Natural killer cell (primary cell): ENCODE measurements around the gene GADD45A. TPM values are rescaled to one million over a fixed set of nuclear protein-coding genes. Genes with fewer than 3 reads are reported as not detected.

Experiments used
- ATAC-seq, 3 donors: fragments of 150-1000 bp in 2 of 3; fragments of 200-7000 bp in 1 of 3; cut with Tn5 transposase; 1 replicate in 1 of 3; 2 replicates in 2 of 3; pipeline ENCODE4 v1.10.0; 2021; ENCODE audit warnings: mild to moderate bottlenecking in 2 of 3, moderate library complexity in 2 of 3
- DNase-seq, 2 donors: peaks; one replicate each; pipeline versions ENCODE4 v3.0.0 to v3.0.0-alpha.2; 2013 to 2021; ENCODE audit warnings: mixed read lengths in 1 of 2
- H3K27ac ChIP-seq: one replicate; pipeline ENCODE4 v1.5.1; 2013; ENCODE audit warnings: mild to moderate bottlenecking, low read length
- H3K27me3 ChIP-seq: one replicate; pipeline ENCODE4 v1.6.1; 2013; ENCODE audit warnings: low read length; ENCODE audit not compliant: control insufficient read depth, insufficient read depth
- H3K36me3 ChIP-seq: one replicate; pipeline ENCODE4 v1.6.1; 2013; ENCODE audit warnings: low read length; ENCODE audit not compliant: control insufficient read depth, insufficient read depth
- H3K4me1 ChIP-seq: one replicate; pipeline ENCODE4 v1.6.1; 2013; ENCODE audit warnings: low read length; ENCODE audit not compliant: control insufficient read depth, insufficient read depth
- H3K4me3 ChIP-seq: one replicate; pipeline ENCODE4 v1.5.1; 2013; ENCODE audit warnings: low read length
- H3K9me3 ChIP-seq: one replicate; pipeline ENCODE4 v1.6.1; 2013; ENCODE audit warnings: low read length; ENCODE audit not compliant: control insufficient read depth, insufficient read depth
- H3K27ac Mint-ChIP-seq, 2 donors: one replicate each; pipeline ENCODE4 v1.8.0; 2022; ENCODE audit warnings: mild to moderate bottlenecking in 2 of 2, mixed read lengths in 2 of 2, moderate library complexity in 1 of 2
- H3K27me3 Mint-ChIP-seq, 2 donors: one replicate each; pipeline ENCODE4 v1.8.0; 2022; ENCODE audit warnings: low read depth in 2 of 2, mixed read lengths in 2 of 2
- H3K36me3 Mint-ChIP-seq: one replicate; pipeline ENCODE4 v1.8.0; 2022; ENCODE audit warnings: mixed read lengths
- H3K4me1 Mint-ChIP-seq, 2 donors: one replicate each; pipeline ENCODE4 v1.8.0; 2022; ENCODE audit warnings: mixed read lengths in 2 of 2
- H3K4me3 Mint-ChIP-seq: one replicate; pipeline ENCODE4 v1.8.0; 2022; ENCODE audit warnings: mild to moderate bottlenecking, moderate library complexity, mixed read lengths
- H3K9me3 Mint-ChIP-seq, 2 donors: one replicate each; pipeline ENCODE4 v1.8.0; 2022; ENCODE audit warnings: mixed read lengths in 2 of 2
- WGBS: methylation state at CpG from one replicate; pipeline ENCODE4 v1.1.7; 2013; ENCODE audit warnings: missing lambda C conversion rate; ENCODE audit not compliant: insufficient coverage; 5-methylcytosine and 5-hydroxymethylcytosine counted together
- intact Hi-C: fragments of 100-400 bp; cut with micrococcal nuclease; formaldehyde crosslinking; loops from one replicate; pipeline ENCODE4 v1.14.2; 2022
- total RNA-seq, 4 donors: library from RNA; stranded (reverse); fragments of 120-200 nt in 1 of 4; gene quantifications; one replicate each; pipeline versions ENCODE4 v1.2.3 to v1.2.4, GENCODE V29; 2013 to 2022
- TF ChIP-seq, protein P1 (sequence below): fragments of 200-600 bp; IDR thresholded peaks from one replicate; pipeline ENCODE4 v1.8.0; 2022; ENCODE audit warnings: antibody characterized with exemption

GADD45A gene
- total RNA-seq, result 10 to 100 TPM; 21.8 to 30.3 (median 26.6) TPM
- 10.5 TPM for total RNA-seq (2013)

DNA sequence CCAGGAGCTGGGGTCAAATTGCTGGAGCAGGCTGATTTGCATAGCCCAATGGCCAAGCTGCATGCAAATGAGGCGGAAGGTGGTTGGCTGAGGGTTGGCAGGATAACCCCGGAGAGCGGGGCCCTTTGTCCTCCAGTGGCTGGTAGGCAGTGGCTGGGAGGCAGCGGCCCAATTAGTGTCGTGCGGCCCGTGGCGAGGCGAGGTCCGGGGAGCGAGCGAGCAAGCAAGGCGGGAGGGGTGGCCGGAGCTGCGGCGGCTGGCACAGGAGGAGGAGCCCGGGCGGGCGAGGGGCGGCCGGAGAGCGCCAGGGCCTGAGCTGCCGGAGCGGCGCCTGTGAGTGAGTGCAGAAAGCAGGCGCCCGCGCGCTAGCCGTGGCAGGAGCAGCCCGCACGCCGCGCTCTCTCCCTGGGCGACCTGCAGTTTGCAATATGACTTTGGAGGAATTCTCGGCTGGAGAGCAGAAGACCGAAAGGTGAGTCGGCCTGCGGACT, at the start of gene GADD45A:
GADD45A (plus strand) TSS at position 135 of the 491 bp plus-strand sequence; CDS start at position 429, 294 bp downstream.
- peak within 1 kb of the TSS; percentile 96 for H3K4me3 Mint-ChIP-seq
- peaks cover 5% of the 10 kb centered on the region for H3K36me3 ChIP-seq
- H3K27me3 Mint-ChIP-seq, result no peaks in the 10 kb centered on the region
- no peaks in the 10 kb centered on the region for H3K27me3 ChIP-seq
- DNase-seq (peak; percentile 95 to 98), ATAC-seq (peak; percentile 85 to 96 (median 90))
- intact Hi-C loops, result loop anchor here (1.0 to 10.0 kb wide), 4 partner anchors 255 to 758 kb away; partner anchors contain the start of gene SERBP1
- H3K9me3 Mint-ChIP-seq, result no peaks in the 10 kb centered on the region
- WGBS, result under 1% methylated on average over 39 of the region's 39 CpGs
- peaks cover 24 to 32% of the 10 kb centered on the region in 2 donors for H3K4me1 Mint-ChIP-seq
- H3K9me3 ChIP-seq, result no peaks in the 10 kb centered on the region
- no peaks in the 10 kb centered on the region for H3K36me3 Mint-ChIP-seq
- TF ChIP-seq, protein P1, sequence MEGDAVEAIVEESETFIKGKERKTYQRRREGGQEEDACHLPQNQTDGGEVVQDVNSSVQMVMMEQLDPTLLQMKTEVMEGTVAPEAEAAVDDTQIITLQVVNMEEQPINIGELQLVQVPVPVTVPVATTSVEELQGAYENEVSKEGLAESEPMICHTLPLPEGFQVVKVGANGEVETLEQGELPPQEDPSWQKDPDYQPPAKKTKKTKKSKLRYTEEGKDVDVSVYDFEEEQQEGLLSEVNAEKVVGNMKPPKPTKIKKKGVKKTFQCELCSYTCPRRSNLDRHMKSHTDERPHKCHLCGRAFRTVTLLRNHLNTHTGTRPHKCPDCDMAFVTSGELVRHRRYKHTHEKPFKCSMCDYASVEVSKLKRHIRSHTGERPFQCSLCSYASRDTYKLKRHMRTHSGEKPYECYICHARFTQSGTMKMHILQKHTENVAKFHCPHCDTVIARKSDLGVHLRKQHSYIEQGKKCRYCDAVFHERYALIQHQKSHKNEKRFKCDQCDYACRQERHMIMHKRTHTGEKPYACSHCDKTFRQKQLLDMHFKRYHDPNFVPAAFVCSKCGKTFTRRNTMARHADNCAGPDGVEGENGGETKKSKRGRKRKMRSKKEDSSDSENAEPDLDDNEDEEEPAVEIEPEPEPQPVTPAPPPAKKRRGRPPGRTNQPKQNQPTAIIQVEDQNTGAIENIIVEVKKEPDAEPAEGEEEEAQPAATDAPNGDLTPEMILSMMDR, result no peak
- peak within 1 kb of the TSS; percentile 94 for H3K4me3 ChIP-seq
- H3K4me1 ChIP-seq, result peaks cover 14% of the 10 kb centered on the region
- H3K27ac Mint-ChIP-seq, result peak within 1 kb of the TSS; percentile 81 to 94
- peak within 1 kb of the TSS; percentile 63 for H3K27ac ChIP-seq

DNA sequence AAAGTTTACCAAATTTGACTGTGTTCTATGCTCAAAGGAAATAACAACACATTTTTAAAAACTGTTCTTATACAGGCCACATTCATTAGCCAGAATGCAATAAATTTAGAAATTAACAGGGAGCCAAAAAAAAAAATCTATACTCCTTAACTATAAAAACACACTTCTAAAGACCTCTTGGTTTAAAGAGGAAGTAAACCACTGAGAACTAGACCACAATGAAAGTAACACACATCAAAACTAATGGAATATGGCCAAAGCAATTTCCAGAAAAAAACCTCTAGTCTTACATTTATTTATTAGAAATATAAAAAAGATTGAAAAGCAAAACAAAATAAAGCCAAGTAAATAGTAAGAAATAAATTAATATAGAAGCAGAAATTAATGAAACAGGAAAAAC, 48.9 kb upstream of the GADD45A start:
- no peak overlapping the region for H3K4me3 Mint-ChIP-seq
- H3K27me3 ChIP-seq, result no peaks in the 10 kb centered on the region
- TF ChIP-seq, protein P1, result no peak
- H3K27ac ChIP-seq, result no peak overlapping the region
- intact Hi-C loops, result no loop called here
- H3K9me3 Mint-ChIP-seq, result no peaks in the 10 kb centered on the region
- no peak overlapping the region for H3K4me3 ChIP-seq
- DNase-seq (no peak), ATAC-seq (no peak)
- H3K36me3 Mint-ChIP-seq, result no peaks in the 10 kb centered on the region
- H3K36me3 ChIP-seq, result no peaks in the 10 kb centered on the region
- no peak overlapping the region for H3K27ac Mint-ChIP-seq
- H3K27me3 Mint-ChIP-seq, result peaks cover 4 to 7% of the 10 kb centered on the region in 2 donors
- no peaks in the 10 kb centered on the region for H3K9me3 ChIP-seq
- H3K4me1 ChIP-seq, result no peaks in the 10 kb centered on the region
- peaks cover 15 to 17% of the 10 kb centered on the region in 2 donors for H3K4me1 Mint-ChIP-seq

- Mint-ChIP-seq H3K9me3 (no peaks in the 10 kb centered on the region), H3K4me1 (peaks cover 15 to 16% of the 10 kb centered on the region in 2 donors), H3K4me3 (no peak overlapping the region), H3K36me3 (no peaks in the 10 kb centered on the region), H3K27ac (no peak overlapping the region), H3K27me3 (peaks cover 4 to 7% of the 10 kb centered on the region in 2 donors)
- no peaks in the 10 kb centered on the region for H3K27me3 ChIP-seq
- no peaks in the 10 kb centered on the region for H3K4me1 ChIP-seq
- TF ChIP-seq, protein P1, result no peak
- no peak overlapping the region for H3K27ac ChIP-seq
- 93% methylated on average over 6 of the region's 6 CpGs for WGBS
- H3K9me3 ChIP-seq, result no peaks in the 10 kb centered on the region
- ATAC-seq, result no peak
- no peak overlapping the region for H3K4me3 ChIP-seq
- intact Hi-C loops, result no loop called here
- no peaks in the 10 kb centered on the region for H3K36me3 ChIP-seq
- no peak for DNase-seq
Observed at GRCh38 chr1:67639361-67639760, 45.6 kb upstream of the GADD45A start.

- Mint-ChIP-seq H3K27ac (no peak overlapping the region), H3K4me3 (no peak overlapping the region), H3K9me3 (no peaks in the 10 kb centered on the region), H3K27me3 (peaks cover 2 to 6% of the 10 kb centered on the region in 2 donors), H3K36me3 (no peaks in the 10 kb centered on the region), H3K4me1 (no peaks in the 10 kb centered on the region)
- no peak for DNase-seq
- Histone ChIP-seq H3K9me3 (no peaks in the 10 kb centered on the region), H3K4me3 (no peak overlapping the region), H3K4me1 (no peaks in the 10 kb centered on the region), H3K36me3 (no peaks in the 10 kb centered on the region), H3K27me3 (no peaks in the 10 kb centered on the region), H3K27ac (no peak overlapping the region)
- no peak for ATAC-seq
- TF ChIP-seq, protein P1, result no peak
- intact Hi-C loops, result no loop called here
- WGBS, result 94% methylated on average over 9 of the region's 9 CpGs
Observed at GRCh38 chr1:67642629-67643028, 42.4 kb upstream of the GADD45A start.
